ENCODE results near the gene RBKS.
"Not testable (repeated sequence)": the region's sequence is repeated elsewhere in the genome, so short reads cannot be mapped to it uniquely, and the experiment has no call there.

The RBKS gene

DNA sequence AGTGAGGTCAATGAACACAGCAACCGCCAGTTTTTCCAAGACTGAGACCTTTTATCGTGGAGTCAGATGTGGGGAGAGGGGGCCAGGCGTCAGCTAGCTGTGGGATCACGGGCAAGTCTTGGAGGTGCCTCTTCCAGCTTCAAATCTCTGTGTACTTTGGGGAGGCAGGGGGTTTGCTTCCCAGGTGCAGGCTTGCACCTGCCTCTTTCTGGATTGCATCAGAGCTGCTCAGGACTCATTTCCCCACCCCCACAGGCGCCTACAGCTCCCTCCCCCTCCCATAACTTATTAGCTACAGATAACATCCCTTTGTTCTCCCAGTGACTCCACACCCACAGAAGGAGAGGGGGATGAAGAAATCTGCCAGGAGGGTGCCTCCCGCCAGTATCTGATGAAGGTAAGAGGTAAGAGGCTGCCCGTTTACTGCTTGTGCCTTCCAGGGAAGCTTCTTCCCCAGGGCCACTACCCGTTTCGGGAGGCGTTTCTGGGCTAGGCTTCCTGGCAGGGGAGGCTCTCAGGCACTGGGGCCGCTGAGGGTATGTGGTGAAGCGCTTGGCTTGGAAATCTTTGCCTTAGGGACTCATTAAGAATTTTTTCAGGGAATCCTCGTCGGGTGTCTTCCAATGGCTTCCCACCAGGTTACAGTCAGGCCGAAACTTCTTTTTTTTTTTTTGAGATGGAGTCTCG is 137.5 kb downstream of the RBKS start:
- H3K27ac ChIP-seq: no peak overlapping the region
- TF ChIP-seq ZFX (IDR thresholded peaks at IDR 0.05): no peak

DNA sequence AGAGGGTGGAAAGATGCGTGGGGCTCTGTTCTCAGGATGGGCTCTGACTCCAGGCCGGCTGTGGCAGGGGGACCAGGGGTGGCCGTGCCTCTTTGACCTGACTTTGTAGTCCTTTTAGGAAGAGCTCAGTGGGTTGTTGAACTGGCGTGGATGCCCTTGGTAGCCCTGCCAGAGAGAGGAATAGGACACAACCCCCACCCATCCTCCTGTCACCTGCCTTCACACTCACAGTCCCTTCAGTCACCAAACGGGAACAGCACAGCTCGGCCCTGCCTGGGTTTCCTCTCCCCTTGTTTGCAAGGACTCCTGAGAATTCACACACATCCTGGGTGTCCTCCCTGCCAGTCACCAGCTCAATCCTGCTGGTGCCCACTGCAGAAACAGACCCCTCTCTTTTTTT is 138.8 kb downstream of the RBKS start:
- TF ChIP-seq ZFX (IDR thresholded peaks at IDR 0.05): no peak
- TF ChIP-seq, protein P1, sequence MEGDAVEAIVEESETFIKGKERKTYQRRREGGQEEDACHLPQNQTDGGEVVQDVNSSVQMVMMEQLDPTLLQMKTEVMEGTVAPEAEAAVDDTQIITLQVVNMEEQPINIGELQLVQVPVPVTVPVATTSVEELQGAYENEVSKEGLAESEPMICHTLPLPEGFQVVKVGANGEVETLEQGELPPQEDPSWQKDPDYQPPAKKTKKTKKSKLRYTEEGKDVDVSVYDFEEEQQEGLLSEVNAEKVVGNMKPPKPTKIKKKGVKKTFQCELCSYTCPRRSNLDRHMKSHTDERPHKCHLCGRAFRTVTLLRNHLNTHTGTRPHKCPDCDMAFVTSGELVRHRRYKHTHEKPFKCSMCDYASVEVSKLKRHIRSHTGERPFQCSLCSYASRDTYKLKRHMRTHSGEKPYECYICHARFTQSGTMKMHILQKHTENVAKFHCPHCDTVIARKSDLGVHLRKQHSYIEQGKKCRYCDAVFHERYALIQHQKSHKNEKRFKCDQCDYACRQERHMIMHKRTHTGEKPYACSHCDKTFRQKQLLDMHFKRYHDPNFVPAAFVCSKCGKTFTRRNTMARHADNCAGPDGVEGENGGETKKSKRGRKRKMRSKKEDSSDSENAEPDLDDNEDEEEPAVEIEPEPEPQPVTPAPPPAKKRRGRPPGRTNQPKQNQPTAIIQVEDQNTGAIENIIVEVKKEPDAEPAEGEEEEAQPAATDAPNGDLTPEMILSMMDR (conservative IDR thresholded peaks at IDR 0.05): no peak
- H3K27ac ChIP-seq: no peak overlapping the region

DNA sequence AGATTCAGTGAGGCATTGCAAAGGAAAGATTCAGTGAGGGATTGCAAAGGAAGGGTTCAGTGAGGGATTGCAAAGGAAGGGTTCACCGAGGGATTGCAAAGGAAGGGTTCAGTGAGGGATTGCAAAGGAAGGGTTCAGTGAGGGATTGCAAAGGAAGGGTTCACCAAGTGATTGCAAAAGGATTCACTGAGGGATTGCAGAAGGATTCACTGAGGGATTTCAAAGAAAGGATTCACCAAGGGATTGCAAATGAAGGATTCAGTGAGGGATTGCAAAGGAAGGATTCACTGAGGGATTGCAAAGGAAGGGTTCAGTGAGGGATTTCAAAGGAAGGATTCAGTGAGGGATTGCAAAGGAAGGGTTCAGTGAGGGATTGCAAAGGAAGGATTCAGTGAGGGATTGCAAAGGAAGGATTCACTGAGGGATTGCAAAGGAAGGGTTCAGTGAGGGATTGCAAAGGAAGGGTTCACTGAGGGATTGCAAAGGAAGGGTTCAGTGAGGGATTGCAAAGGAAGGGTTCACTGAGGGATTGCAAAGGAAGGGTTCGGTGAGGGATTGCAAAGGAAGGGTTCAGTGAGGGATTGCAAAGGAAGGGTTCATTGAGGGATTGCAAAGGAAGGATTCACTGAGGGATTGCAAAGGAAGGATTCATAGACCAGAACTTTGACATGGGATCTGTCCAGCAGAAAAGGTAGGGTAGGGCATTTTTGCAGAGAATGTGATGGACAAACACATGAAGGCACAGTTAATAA is 141.2 kb downstream of the RBKS start:
- H3K27ac ChIP-seq: not testable (repeated sequence)

DNA sequence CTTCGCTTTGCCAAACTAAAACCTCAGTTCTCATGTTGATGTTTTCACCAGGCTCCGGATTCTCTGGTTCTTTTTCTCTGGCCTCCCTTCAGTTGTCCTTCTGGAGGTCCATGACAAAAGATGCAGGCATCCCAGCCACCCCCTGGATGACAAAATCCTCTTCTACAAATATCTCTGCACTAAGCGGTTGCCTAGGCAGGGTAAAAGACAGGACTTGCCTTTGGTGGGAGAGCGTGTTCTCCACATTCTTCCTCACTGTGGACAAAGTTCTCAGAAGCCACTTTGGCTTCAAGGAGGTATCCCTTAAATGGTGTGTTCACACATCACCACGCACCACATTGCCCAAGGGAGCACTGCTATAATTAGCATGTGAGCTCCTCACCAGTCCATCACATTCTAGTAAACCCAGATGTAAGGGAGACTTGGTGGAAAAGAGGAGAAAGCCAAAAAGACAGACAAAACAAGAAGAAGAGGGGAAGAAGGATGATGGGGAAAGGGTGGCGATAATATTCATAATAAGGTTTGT is 142.3 kb downstream of the RBKS start:
- H3K27ac ChIP-seq: no peak overlapping the region
- TF ChIP-seq, protein P1 (conservative IDR thresholded peaks at IDR 0.05): no peak
- no peak for TF ChIP-seq ZFX (IDR thresholded peaks at IDR 0.05)

DNA sequence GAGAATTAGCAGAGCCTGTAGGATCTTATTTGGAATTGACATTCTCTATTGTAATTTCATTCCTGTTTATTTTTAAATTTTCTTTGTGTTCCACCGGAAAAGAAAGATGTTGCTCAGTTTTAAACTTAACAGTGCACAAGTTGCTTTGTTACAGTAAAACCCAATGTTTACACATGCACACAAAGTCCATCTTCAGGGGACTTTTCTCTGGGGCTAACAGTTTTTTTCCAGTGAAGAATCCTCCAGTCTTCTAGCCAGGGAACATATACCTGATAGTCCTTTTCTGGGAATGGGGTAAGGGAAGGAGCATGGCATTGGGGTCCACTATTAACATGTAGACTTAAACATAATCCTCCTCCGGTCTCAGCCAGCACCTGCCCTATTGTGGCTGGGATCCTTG is 143.9 kb downstream of the RBKS start:
- TF ChIP-seq ZFX (IDR thresholded peaks at IDR 0.05): no peak
- TF ChIP-seq, protein P1 (conservative IDR thresholded peaks at IDR 0.05): no peak
- no peak overlapping the region for H3K27ac ChIP-seq

DNA sequence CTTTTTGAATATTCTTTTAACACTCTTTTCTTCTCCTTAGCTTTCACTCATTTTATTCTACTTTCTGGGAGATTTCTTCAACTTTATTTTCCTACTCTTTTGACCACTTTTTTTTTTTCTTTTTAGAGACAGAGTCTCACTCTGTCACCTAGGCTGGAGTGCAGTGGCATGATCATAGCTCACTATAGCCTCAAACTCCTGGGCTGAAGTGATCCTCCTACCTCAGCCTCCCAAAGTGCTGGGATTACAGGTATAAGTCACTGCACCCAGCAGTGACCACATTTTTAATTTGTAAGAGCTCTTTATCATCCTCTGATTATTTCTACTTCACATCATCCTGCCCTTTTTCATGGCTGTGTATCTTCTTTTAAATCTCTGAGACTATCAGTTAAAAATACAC is 144.7 kb downstream of the RBKS start:
- H3K27ac ChIP-seq: not testable (repeated sequence)

DNA sequence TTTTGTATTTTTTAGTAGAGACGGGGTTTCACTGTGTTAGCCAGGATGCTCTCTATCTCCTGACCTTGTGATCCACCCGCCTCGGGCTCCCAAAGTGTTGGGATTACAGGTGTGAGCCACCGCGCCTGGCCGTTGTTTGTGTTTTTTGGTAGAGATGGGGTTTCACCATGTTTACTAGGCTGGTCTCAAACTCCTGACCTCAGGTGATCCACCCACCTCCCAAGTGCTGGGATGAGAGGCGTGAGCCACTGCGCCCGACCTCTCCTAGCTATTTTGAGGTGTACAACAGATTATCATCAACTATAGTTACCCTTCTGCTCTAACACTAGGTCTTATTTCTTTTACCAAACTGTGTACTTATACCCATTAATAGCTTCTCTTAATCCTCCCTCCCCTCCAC is 147.6 kb downstream of the RBKS start:
- TF ChIP-seq, protein P1 (conservative IDR thresholded peaks at IDR 0.05): no peak
- no peak for TF ChIP-seq ZFX (IDR thresholded peaks at IDR 0.05)

DNA sequence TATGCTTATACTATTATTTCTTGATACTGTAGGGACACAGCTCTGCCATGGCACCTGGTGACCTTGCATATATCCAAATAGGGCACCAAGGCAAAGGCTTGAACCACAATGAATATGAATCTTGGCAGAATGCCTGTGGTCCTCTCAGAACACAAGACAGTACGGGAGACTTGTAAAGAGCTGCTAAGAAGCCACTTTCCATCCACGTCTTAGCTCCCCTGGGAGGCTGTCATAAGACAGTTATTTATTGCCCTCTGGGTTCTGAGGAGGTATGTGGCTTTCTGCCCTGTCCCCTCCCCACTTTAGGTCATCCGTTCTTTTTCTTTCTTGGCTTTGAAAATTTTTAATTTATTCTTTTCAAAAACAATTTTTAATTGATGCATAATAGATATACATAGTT is 148.5 kb downstream of the RBKS start:
- TF ChIP-seq, protein P1 (conservative IDR thresholded peaks at IDR 0.05): no peak
- TF ChIP-seq ZFX (IDR thresholded peaks at IDR 0.05): no peak
- H3K27ac ChIP-seq: no peak overlapping the region

More for the DNA sequence above, 147.6 kb downstream of the RBKS start:
- H3K27ac ChIP-seq: no peak overlapping the region

DNA sequence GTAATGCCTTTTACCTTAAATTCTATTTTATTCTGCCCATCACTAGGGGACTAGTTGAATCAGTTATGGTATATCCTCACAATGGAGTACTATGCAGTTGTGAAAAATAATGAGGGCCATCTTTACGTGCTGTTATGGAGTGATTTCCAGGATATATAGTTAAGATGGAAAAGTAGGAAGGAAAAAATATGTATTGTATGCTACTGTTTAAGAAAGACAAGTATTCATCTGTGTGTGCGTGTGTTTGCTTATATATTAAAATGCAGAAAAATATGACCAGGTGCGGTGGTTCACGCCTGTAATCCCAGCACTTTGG is 151.2 kb downstream of the RBKS start:
- TF ChIP-seq ZFX (IDR thresholded peaks at IDR 0.05): no peak
- H3K27ac ChIP-seq: no peak overlapping the region
